Stimulated activated CD8-positive, alpha-beta memory T cell treated with anti-CD3 and anti-CD28 coated beads, Interleukin-12 subunit alpha, Interleukin-12 subunit beta, amount 100 ng/mL, for 1 hour (primary cell): ENCODE data around the gene LYL1.

Experiments
- DNase-seq: peaks from one replicate; pipeline ENCODE4 v3.0.0-alpha.2; 2020; ENCODE audit warnings: low read depth

LYL1 gene

DNA sequence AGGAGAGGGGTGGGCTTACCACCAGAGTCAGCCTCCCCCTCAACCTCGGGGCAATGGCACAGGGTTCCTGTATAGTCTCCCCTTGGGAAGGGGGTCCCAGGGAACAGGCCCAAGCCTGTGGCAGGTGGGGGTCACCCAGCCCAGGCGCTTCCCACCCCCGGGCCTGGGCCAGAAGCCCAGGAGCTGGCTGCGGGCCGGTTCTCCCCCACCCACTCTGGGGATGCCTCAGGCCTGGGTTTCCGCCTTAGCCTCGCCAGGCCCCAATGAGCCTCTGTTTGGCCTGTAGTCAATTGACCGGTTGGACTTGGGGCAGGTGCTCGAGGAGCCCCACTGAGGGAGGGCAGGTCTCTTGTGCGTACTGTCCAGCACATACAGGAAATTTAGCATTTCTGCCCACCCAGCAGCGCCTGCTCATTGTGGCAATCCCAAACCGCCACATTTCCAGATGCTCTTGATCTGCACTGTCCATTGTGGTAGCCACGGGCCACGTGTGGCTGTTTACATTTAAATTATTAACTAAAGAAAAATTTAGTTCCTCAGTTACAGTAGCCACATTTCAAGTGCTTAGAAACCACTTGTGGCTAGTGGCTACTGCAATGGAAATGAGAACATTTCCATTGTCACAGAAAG, 9.9 kb downstream of the LYL1 start:
- no peak for DNase-seq

- DNase-seq = no peak
Observed at GRCh38 chr19:13092158-13092543, 10.5 kb downstream of the LYL1 start.

GRCh38 chr19:13091400-13092157, 11.1 kb downstream of the LYL1 start:
- no peak for DNase-seq

DNA sequence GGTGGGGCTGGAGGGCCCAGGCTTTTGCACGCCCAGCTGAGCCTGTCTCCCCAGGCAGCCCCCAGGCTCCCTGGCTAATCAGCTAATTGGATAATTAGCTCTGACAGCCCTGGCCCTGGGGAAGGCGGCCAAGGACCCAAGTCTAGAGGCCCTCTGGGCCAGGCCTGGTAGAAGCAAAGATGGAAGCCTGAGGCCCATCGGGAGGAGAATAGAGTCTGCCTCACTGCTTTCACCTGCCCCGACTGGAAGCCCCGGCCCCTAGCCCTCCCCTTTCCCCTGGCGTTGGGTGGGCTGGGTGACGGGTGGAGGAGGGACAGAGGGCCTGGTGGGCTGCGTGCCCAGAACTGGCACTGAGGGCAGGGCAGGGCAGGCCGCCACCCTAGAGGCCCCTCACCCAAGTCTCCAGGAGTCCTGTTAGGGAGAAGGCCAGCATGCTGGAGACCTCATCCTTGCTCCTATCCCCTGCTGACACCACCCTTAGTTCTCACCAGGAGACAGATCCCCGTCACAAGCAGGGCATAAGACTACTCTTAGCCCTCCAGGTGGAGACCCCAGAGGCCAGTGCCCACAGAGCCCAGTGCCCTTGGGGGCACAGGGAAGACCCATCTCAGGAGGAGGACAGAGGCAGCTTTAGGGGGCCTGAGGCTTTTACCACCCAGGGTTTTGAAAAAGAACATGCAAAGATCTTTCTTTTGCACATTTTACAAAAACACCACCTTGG, 12.0 kb downstream of the LYL1 start:
- no peak for DNase-seq

DNA sequence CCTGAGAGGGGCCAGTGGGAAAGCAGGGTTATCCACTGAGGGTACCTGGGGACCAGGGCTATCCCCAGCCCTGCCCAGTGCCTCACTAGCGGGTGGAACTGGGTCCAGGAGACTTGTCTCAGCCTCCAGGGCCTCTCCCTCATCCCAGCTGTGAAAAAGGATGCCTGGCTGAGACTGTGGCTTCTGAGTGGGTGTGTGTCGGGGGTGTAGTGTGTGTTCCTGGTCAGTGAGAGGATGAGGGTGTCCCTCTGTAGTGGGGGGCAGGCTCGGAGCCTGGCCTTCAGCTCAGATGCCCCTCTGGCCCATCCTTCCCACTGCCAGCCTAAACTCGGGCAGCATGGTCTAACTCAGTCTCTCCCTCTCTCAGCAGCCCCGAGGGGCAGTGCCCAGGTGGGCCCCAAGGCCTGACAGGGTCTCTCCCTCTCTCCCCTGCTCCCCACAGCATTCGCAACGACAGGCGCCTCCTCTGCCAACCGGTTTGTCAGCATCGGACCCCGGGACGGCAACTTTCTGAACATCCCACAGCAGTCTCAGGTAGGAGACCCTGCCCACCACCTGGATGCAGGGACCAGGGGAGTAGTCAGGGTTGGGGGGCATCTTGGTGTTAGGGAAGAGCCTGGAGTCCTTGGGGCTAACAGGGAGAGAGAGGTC, 12.7 kb downstream of the LYL1 start:
- no peak for DNase-seq

GRCh38 chr19:13089139-13089856, 13.4 kb downstream of the LYL1 start:
- DNase-seq = no peak

- DNase-seq = no peak
Observed at GRCh38 chr19:13087795-13088537, 14.7 kb downstream of the LYL1 start.

- no peak for DNase-seq
Observed at GRCh38 chr19:13087295-13087694, 15.4 kb downstream of the LYL1 start.

GRCh38 chr19:13086341-13086740, 16.3 kb downstream of the LYL1 start:
- no peak for DNase-seq

- no peak for DNase-seq
Observed at GRCh38 chr19:13085666-13086065, 17.0 kb downstream of the LYL1 start.

DNA sequence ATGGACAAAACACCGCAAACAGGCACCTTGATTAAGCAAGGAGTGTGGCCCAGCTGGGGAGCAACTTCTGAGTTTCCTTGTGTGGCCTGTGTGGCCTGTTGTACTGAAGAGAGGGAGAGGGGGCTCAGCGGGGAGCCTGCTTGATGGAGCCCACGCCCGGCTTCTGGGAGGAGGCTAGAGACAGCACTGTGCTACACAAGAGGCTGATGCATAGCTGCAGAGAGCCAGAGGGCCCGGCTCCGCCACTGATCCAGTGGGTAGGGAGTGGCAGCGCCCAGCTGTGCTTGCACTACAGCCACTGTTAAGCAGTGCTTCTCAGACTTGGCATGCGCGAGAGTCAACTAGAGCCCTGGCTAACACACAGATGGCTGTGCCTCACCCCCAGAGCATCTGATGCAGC, 19.0 kb downstream of the LYL1 start:
- DNase-seq = no peak

GRCh38 chr19:13083008-13083404, 19.7 kb downstream of the LYL1 start:
- no peak for DNase-seq

GRCh38 chr19:13082192-13083007, 20.3 kb downstream of the LYL1 start:
- no peak for DNase-seq

DNA sequence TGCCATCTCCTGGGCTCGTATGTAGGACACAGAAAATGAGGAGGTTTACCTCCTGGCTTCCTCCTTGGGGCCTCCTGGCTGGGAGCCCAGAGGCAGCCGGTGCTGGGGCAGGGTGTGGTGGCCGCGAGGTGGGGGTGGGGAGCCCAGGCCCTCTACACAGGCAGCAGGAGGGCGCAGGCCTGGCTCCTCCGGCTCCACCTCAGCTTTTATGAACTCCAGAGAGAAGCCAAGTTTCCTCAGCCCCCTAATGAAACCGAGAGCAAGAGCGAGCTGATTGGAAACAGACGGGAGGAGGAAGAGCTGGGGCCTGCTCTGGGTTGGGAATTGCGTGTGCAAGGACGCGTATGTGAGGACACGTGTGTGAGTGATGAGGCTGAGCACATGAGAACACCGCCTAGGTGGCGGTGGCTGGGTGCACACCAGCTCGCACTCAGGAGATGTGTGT, 23.1 kb downstream of the LYL1 start:
- DNase-seq = no peak

DNA sequence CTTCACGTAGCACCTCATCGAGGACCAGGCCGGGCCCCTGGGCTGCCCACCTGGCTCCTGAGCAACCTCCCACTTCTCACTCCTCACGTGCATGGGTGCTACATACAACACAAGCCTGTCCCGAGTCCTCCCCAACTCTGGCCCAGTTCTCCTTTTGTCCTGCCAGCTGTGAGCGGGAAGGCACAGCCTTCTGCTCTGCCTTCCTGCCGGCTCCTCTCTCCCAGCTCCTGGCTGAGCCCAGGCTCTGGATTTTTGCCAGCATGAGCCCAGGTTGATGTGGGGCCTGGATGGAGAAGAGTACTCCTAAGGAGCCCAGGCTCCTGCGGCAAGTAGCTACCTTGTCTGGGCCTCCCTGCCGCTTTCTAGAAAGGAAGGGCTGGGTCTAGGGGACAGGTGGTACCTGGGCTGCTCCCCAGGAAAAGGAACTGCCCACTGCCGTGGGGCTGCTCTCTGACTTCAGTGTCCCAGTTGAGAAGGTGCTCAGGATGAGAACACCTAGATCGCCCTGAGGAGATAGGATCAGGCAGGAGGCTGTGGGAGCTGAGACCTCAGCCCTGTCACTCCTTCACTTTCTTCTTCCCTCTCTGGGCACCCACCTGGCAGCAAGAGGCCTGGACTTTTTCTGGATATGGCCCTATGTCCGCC, 23.6 kb downstream of the LYL1 start:
- no peak for DNase-seq

- DNase-seq = no peak
Observed at GRCh38 chr19:13078381-13078780, 24.3 kb downstream of the LYL1 start.

GRCh38 chr19:13077240-13077639, 25.4 kb downstream of the LYL1 start:
- no peak for DNase-seq

DNA sequence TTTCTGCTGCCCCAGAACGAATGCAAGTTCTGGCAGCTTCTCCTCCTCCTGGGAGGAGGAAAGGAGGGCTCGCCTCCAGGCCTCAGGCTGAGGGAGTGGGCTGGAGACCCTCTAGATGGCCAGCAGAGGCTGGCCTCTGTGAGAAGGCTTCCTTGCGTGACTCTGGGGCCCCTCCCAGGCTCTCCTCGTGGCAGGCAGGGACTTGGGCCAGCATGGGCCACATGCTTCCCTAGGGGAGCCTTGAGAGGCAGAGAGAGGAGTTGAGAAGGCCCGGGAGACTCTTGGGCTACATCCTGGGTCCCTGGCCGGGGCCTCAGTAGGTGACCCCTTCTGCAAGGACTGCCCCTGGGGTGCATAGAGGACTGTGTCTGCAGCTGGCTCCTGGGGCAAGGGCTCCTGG, 25.9 kb downstream of the LYL1 start:
- no peak for DNase-seq

- DNase-seq = no peak
Observed at GRCh38 chr19:13076320-13076719, 26.3 kb downstream of the LYL1 start.

GRCh38 chr19:13074378-13074777, 28.3 kb downstream of the LYL1 start:
- DNase-seq = no peak
